NCI-H446 treated with DMSO at 0.1 percent for 48 hours (cell line): Measurements from ENCODE around the gene OLFML3.
A peak's percentile ranks its signal among the peaks of the same experiment; 100 is the strongest.
"Not testable (repeated sequence)": the region's sequence is repeated elsewhere in the genome, so short reads cannot be mapped to it uniquely, and the experiment has no call there.

Source experiments
- DNase-seq: peaks from one replicate; lab custom pipeline; 2025; lab: John Stamatoyannopoulos, UW

The OLFML3 gene

GRCh38 chr1:113978863-113979702 is at the start of gene OLFML3:
TSS of gene OLFML3 (plus strand) at chr1:113979474. CDS start at chr1:113979517, 43 bp downstream.
- DNase-seq, result peak; percentile 80

DNA sequence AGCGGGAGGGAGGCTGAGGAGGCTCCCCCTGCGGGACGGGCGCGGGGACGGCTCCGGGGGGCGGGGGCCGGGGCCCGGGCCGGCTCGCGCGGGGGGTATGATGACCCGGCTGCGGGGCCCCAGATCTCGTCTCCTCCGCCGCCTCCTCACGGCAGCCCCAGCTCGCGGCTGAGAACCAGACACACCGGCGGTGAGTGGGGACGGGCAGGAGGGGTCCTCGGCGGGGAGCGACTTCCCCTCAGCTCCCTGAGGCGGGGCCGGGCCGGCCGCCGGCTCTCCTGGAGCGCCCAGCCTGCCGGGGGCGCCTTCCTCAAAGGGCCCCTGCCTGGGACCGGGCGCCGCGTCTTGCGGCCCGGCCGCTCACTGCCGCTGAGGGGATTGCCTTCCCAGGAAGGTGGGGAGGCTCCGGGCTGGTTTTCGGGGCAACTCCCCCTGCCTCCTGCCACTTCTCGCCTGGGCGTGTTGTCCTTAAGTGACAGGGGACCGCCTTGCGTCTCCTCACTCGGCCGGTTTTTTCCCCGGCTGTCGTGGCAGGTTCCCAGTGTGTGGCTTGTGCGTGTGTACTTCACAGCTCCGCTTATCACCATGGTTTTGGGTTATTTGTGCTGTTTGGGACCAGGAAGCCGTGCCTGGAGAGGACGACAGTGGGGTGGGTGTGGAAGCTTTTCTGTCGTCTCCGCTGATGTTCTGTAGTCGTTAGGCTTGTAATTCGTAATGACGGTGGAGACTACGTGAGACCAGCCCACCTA is 49.4 kb upstream of the OLFML3 start:
- no peak for DNase-seq

- DNase-seq, result no peak
Measured at GRCh38 chr1:113930499-113931161, 48.6 kb upstream of the OLFML3 start.

GRCh38 chr1:113931451-113931851 is 47.8 kb upstream of the OLFML3 start:
- DNase-seq, result no peak

DNA sequence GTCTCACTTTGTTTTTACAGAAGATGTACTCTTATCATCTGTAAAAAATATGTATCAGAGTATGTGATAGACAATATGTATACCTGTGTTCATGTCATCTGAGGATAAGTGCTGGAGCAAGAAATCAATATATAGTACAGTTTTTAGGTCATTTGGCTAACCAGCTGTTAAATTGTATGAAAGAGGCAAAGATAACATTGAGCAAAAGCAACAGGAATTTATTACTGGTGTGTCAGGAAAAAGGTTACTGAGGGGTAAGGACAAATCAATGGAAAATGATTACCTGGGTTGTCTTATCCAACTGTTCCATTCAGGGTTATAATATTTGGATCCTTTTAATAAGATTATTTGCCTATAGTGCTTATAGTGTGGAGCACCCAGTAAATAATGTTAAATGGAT is 45.3 kb upstream of the OLFML3 start:
- DNase-seq, result no peak

DNA sequence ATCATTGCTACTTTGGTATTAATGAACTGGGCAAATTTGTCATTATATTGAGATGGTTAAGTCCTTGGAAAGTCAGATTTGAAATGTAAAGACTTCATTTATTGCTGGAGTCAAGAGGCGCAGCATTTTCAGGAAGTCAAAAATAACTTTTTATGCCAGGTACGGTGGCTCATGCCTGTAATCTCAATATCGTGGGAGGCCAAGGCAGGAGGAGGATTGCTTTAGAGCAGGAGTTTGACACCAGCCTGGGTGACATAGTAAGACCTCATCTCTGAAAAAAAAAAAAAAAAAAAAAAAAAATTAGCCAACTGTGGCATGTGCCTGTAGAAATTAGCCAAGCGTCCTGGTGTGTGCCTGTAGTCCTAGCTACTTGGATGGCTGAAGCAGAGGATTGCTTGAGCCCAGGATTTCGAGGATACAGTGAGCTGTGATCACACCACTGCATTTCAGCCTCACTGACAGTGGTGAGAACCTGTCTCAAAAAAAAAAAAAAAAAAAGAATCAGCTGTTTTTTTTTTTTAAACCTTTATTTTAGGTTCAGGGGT is 44.7 kb upstream of the OLFML3 start:
- DNase-seq, result no peak

- DNase-seq, result no peak
Measured at GRCh38 chr1:113935176-113935575, 44.1 kb upstream of the OLFML3 start.

DNA sequence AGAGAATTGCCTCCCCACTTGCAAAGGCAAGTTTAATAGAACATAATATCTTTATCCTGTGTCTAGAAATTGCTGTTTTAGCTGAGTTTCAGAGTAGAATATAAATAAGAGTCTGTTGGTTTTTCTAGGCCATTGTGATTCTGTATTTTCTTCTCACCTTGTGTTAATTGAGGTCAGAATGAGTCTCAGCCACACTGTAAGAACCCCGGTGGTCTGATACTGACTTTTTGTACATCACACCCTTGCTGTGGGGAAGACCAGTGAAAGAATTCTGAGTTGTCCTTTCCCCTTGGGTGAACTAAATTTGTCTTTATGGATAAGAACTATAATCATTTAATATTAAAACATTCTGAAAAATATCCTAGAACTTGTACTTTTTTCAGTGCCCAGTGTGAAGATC is 43.3 kb upstream of the OLFML3 start:
- DNase-seq, result no peak

GRCh38 chr1:113937146-113937545 is 42.1 kb upstream of the OLFML3 start:
- no peak for DNase-seq

- DNase-seq, result no peak
Measured at GRCh38 chr1:113938192-113938591, 41.1 kb upstream of the OLFML3 start.

DNA sequence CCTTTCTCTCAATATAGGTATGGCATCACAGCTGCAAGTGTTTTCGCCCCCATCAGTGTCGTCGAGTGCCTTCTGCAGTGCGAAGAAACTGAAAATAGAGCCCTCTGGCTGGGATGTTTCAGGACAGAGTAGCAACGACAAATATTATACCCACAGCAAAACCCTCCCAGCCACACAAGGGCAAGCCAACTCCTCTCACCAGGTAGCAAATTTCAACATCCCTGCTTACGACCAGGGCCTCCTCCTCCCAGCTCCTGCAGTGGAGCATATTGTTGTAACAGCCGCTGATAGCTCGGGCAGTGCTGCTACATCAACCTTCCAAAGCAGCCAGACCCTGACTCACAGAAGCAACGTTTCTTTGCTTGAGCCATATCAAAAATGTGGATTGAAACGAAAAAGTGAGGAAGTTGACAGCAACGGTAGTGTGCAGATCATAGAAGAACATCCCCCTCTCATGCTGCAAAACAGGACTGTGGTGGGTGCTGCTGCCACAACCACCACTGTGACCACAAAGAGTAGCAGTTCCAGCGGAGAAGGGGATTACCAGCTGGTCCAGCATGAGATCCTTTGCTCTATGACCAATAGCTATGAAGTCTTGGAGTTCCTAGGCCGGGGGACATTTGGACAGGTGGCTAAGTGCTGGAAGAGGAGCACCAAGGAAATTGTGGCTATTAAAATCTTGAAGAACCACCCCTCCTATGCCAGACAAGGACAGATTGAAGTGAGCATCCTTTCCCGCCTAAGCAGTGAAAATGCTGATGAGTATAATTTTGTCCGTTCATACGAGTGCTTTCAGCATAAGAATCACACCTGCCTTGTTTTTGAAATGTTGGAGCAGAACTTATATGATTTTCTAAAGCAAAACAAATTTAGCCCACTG is 38.7 kb upstream of the OLFML3 start:
- no peak for DNase-seq

GRCh38 chr1:113941245-113941559 is 38.1 kb upstream of the OLFML3 start:
- DNase-seq, result no peak

GRCh38 chr1:113942527-113942926 is 36.7 kb upstream of the OLFML3 start:
- DNase-seq, result no peak

- no peak for DNase-seq
Measured at GRCh38 chr1:113943028-113943811, 36.1 kb upstream of the OLFML3 start.

DNA sequence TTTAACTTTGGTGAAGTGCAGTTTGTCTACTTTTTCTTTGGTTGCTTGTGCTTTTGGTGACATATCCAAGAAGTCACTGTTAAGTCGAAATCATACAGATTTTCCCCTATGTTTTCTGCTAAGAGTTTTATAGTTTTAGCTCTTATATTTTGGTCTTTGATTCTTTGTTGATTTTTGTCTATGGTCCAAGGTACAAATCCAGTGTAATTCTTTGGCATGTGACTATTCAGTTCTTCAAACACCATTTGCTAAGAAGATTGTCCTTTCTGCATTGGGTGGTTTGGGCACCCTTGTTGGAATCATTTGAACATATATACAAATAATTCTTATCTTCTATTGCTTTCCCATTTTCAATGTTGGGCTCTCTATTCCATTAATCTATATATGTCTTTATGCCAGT is 33.9 kb upstream of the OLFML3 start:
- no peak for DNase-seq

- DNase-seq, result no peak
Measured at GRCh38 chr1:113946112-113946511, 33.2 kb upstream of the OLFML3 start.

GRCh38 chr1:113946678-113947387 is 32.4 kb upstream of the OLFML3 start:
- DNase-seq, result no peak

GRCh38 chr1:113947388-113948107 is 31.7 kb upstream of the OLFML3 start:
- DNase-seq, result no peak

GRCh38 chr1:113948151-113948550 is 31.1 kb upstream of the OLFML3 start:
- DNase-seq, result not testable (repeated sequence)
